AG04450 (cell line): Measurements from ENCODE around the gene CNNM2. TPM values are rescaled to one million over a fixed set of nuclear protein-coding genes. Genes with fewer than 3 reads are reported as not detected.

Source experiments
- CTCF ChIA-PET: fragments of 300-600, 350-600 bp; formaldehyde crosslinking; extraction: SDS; loops from one replicate; lab custom pipeline; 2022; ENCODE audit warnings: antibody characterized with exemption, inconsistent platforms; lab: Charles Lee
- POLR2A ChIA-PET: fragments of 350-600 bp; formaldehyde crosslinking; extraction: SDS; loops from one replicate; lab custom pipeline; 2021; ENCODE audit warnings: antibody characterized with exemption, inconsistent platforms; lab: Yijun Ruan, JAX
- DNase-seq: peaks from one replicate; pipeline ENCODE4 v3.0.0-alpha.2; 2011; ENCODE audit warnings: low read depth, low spot score
- H3K27ac ChIP-seq: one replicate; pipeline ENCODE4 v1.5.1; 2012; ENCODE audit warnings: low read depth, low read length, control low read depth
- H3K27me3 ChIP-seq: one replicate; pipeline ENCODE4 v1.6.0; 2012; ENCODE audit warnings: low read length; ENCODE audit not compliant: control insufficient read depth, insufficient read depth
- H3K4me3 ChIP-seq: 2 replicates; pipeline ENCODE4 v1.5.1; 2011; ENCODE audit warnings: mild to moderate bottlenecking, low read depth, low read length, control low read depth
- H3K9me3 ChIP-seq: 2 replicates; pipeline ENCODE4 v1.5.1; 2012; ENCODE audit warnings: low read length; ENCODE audit not compliant: control insufficient read depth, insufficient read depth
- polyA plus RNA-seq: library from polyadenylated mRNA; depleted of rRNA; stranded (reverse); fragments of >200 nt; gene quantifications from 2 replicates; pipeline ENCODE4 v1.2.3, GENCODE V29; 2011
- TF ChIP-seq, protein P1 (sequence below): IDR thresholded peaks from 2 replicates; pipeline ENCODE4 v1.5.1; 2011; ENCODE audit warnings: low read depth, low read length, control low read depth, inconsistent platforms

Gene CNNM2
- polyA plus RNA-seq, 1 experiment, result 5.2 TPM

DNA sequence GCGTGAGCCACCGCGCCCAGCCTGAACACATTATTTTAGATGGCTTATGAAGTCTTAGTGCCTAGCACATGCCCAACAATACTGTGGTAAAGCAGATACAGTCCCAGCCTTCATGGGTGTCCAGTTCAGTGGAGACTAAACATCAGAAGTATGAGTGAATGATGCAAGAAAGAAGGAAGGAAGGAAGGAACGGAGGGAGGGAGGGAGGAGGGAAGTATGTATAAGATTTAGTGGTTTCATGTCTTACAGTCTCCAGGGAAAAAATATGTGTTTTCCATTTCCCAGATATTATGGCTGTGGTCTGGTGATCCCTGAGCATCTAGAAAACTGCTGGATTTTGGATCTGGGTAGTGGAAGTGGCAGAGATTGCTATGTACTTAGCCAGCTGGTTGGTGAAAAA is 45.9 kb upstream of the CNNM2 start:
- ChIA-PET POLR2A (no interaction called here), CTCF (interaction anchor here (0.7 kb wide), 1 partner anchor 29 kb away, joined by 3 read pairs; no protein-coding TSS in a partner anchor)
- no peak for DNase-seq
- no peaks in the 10 kb centered on the region for H3K9me3 ChIP-seq
- H3K27ac ChIP-seq, result no peak overlapping the region
- H3K27me3 ChIP-seq, result no peaks in the 10 kb centered on the region
- no peak overlapping the region for H3K4me3 ChIP-seq
- TF ChIP-seq, protein P1, sequence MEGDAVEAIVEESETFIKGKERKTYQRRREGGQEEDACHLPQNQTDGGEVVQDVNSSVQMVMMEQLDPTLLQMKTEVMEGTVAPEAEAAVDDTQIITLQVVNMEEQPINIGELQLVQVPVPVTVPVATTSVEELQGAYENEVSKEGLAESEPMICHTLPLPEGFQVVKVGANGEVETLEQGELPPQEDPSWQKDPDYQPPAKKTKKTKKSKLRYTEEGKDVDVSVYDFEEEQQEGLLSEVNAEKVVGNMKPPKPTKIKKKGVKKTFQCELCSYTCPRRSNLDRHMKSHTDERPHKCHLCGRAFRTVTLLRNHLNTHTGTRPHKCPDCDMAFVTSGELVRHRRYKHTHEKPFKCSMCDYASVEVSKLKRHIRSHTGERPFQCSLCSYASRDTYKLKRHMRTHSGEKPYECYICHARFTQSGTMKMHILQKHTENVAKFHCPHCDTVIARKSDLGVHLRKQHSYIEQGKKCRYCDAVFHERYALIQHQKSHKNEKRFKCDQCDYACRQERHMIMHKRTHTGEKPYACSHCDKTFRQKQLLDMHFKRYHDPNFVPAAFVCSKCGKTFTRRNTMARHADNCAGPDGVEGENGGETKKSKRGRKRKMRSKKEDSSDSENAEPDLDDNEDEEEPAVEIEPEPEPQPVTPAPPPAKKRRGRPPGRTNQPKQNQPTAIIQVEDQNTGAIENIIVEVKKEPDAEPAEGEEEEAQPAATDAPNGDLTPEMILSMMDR, result no peak

DNA sequence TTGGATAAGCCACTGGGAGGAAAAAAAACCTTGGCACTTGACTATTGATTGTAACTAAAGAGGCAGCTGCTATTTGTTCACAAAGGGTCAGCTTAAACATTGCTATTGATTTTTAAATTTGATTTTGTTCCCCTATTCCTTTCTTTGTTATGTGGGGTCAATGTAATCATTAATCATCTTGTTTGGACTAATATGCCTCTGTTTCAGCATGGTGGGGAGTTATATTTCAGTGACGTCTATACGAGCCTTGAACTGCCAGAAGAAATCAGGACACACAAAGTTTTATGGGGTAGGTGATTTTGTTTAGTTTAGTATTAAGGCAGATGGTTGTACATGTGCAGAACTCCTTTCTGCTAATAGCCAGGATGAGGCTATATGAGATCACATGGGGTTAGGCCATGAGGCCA is 41.3 kb upstream of the CNNM2 start:
- H3K27me3 ChIP-seq, result no peaks in the 10 kb centered on the region
- TF ChIP-seq, protein P1, result no peak
- no peak for DNase-seq
- H3K9me3 ChIP-seq, result no peaks in the 10 kb centered on the region
- ChIA-PET CTCF (no interaction called here), POLR2A (no interaction called here)
- H3K27ac ChIP-seq, result no peak overlapping the region
- no peak overlapping the region for H3K4me3 ChIP-seq

DNA sequence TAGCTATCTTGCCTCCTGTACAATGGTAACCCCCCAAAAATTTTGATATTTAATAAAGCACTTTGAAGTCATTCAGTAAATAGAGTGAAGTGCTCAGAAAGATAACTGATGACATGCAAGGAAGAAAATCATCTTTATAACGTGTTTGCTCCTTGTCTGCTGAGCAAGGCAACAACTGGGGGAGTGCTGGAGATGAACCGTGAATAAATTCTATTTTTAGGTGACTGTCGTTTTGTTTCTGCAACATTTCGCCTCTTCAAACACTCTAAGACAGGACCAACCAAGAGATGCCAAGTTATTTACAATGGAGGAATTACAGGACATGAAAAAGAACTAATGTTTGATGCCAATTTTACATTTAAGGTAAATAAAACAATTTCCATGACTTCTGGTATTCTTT is 39.5 kb upstream of the CNNM2 start:
- Histone ChIP-seq H3K9me3 (no peaks in the 10 kb centered on the region), H3K27ac (no peak overlapping the region), H3K27me3 (no peaks in the 10 kb centered on the region), H3K4me3 (no peak overlapping the region)
- no peak for DNase-seq
- TF ChIP-seq, protein P1, result no peak
- ChIA-PET CTCF (interaction anchor here (1.1 to 1.3 kb wide), 2 partner anchors 23 to 366 kb away, joined by 4 to 5 read pairs; no protein-coding TSS in a partner anchor), POLR2A (no interaction called here)

DNA sequence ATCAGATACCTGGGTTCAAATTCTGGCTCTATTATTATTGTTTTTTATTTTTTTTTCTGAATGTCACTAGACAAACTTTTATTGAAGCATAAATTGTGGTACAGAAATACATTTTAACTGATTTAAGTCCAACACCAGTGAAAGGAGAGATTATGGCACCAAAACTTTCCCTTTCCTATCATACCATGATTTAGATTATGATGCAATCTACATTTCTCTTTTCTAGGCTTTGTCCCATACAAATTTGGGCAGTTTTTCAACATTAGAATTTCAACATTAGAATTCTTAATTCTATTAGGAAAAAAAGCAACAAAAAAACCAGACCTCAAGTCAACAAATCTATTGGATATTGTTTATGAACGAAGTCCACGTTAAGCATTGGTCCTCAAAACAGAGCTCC is 37.8 kb upstream of the CNNM2 start:
- no peaks in the 10 kb centered on the region for H3K9me3 ChIP-seq
- CTCF ChIA-PET, result interaction anchor here (0.7 kb wide), 1 partner anchor 21 kb away, joined by 4 read pairs; no protein-coding TSS in a partner anchor
- no peak for DNase-seq
- H3K4me3 ChIP-seq, result no peak overlapping the region
- H3K27ac ChIP-seq, result no peak overlapping the region
- POLR2A ChIA-PET, result no interaction called here
- TF ChIP-seq, protein P1, result no peak
- no peaks in the 10 kb centered on the region for H3K27me3 ChIP-seq

DNA sequence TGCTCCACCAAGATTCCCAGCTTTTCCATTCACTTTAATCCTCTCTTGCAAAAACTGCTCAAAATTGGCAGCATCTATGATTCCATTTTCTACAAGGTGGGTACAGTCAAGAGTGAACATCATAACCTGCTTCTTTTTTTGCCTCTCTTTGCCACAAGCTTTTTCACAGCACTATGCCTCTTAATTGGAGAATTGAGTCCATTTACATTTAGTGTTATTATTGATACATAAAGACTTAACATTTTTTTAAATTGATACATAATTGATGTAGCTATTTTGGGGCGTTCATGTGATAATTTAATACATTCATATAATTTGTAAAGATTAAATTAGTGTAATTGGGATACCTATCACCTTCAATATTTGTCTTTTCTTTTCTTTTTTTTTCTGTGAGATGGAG is 30.0 kb upstream of the CNNM2 start:
- ChIA-PET POLR2A (no interaction called here), CTCF (interaction anchor here (0.9 to 3.6 kb wide), 2 partner anchors 13 to 55 kb away, joined by 3 to 17 read pairs; no protein-coding TSS in a partner anchor)
- TF ChIP-seq, protein P1, result no peak
- Histone ChIP-seq H3K27ac (no peak overlapping the region), H3K9me3 (no peaks in the 10 kb centered on the region), H3K4me3 (no peak overlapping the region), H3K27me3 (no peaks in the 10 kb centered on the region)
- DNase-seq, result no peak
